ENCODE data around the gene TARDBP.
"Not testable (repeated sequence)": the region's sequence is repeated elsewhere in the genome, so short reads cannot be mapped to it uniquely, and the experiment has no call there.

TARDBP gene

DNA sequence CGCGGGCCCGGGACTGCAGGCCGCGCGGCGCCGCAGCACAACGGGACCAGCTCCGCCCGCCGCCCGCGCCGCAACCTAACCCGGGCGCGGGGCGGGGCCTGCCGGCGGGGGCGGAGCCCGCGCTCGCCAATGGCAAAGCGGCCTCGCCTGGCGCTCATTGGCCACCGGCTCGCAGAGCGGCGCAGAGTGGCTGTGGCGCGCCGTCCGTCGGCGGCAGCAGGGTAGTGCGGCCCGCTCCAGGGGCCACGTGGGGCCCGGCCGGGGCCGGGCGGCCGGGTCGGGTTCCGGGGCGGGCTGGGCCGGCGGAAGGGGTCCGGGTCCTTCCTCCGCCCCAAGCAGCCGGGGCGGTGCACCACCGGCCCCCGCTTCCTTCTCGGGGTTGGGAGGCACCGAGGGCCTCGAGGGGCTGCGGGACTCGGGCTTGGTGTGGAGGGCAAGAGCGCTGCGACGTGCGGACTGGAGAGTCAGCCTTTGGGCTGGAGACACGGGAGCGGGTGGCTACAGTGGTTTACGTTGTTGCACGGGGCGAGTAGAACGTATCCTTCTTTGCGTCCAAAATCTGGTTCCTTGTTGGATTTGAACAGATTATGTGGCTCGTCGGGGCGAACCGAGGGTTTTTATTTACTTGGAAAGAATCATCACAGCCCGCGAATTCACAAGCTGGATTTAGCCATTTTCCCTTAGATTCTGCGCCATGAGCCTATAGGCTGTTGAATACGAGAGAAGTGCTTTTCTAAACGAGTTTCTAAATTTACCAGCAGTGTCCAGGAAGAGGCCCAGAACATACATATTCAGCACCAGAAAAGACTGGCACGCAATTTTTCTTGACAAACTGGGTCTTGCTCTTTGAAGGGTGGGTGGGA lies 47.7 kb downstream of the TARDBP start, which contains the start of gene SRM:
SRM (minus strand) TSS at position 51 of the 863 bp plus-strand sequence. CDS start 75 bp downstream, outside the sequence.
- peak; percentile 89 for DNase-seq (ENCODE audit: low read depth)

DNA sequence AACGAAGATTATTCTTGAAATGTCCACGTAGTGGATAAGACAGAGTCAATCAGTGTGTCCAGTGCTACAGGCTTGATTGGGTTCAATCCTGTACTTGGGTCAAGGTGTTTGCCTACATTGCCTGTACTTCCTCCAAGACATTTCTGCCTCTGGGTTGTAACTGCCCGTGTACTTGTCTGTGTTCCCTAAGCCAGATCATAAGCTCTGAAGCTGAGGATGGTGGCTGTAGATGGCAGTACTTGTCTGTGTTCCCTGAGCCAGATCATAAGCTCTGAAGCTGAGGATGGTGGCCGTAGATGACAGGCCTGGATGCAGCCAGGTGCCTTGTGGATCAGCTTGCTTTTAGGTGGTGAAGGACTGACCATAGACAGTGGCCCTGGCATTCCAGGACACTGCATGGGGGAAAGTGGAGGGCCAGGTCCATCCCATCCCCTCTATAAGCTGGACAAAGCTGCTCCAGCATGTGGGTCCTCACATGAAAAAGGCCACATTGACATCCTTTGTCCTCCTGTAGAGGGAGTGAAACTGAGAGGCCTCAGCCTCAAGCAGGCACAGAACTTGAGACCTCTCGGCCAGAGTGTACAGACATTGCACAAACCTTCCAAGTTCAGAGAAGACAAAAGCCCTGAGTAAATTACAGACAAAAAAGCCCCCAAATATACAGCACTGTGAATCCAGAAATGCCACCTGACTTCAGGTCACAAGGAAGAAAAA lies 49.4 kb downstream of the TARDBP start:
- no peak for DNase-seq (ENCODE audit: low read depth)

DNA sequence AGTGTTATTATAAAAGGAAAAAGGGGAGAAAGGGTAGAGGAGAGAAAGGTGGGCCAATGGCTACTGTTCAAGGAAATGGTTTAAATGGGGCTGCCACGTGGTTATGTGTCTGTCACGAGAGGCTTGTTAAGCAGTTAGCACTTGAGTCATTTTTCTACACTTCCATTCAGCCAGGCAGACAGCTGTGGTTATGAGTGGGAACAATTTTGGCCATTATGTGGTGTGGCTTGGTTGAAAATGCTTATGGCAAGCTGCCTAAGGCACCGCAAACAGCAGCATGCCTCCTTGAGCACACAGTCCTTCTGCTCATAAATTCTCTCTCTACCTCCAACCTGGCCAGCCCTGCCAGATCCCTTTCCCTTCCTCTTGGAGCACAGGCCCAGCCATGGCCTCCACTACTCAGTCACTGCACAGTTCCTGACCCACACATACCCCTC lies 50.5 kb downstream of the TARDBP start:
- no peak for DNase-seq (ENCODE audit: low read depth)

DNA sequence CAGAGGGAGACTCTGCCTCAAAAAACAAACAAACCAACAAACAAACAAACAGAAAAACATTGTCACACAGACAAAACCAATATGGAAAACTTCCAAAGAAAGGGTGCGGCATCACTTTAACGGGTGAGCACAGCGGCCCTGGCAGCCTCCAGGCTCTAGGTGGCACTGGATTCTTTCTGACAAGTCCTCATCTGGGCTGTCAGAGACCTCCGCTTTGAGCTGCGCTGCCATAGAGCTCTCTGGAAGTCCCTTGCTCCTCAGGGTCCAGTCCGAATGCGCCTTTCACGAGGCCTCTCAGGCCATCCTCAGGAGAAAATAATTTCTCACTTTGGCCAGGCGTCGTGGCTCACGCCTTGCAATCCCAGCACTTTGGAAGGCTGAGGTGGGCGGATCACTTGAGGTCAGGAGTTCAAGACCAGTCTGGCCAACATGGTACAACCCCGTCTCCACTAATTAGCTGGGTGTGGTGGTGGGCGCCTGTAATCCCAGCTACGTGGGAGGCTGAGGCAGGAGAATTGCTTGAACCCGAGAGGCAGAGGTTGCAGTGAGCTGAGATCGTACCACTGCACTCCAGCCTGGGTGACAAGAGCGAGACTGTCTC lies 51.6 kb downstream of the TARDBP start:
- DNase-seq (ENCODE audit: low read depth), result not testable (repeated sequence)

DNA sequence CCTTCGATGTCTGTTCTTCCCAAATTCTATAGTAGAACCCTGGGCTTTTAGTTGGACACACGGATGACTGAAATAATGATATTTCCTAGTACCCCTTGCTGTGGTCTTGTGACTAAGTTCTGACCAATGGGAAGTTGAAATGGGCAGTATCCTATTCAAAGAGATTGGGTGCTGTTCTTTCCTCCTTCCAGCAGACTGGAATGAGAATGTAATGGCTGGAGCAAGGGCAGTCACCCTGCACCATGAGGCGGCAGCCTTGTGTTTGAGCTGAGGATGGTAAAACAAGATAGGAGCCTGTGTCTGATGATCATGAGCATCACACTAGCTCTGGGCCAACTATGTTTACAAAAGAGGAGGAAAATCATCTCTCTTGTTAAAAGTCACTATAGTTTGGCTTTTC lies 52.5 kb downstream of the TARDBP start:
- no peak for DNase-seq (ENCODE audit: low read depth)

DNA sequence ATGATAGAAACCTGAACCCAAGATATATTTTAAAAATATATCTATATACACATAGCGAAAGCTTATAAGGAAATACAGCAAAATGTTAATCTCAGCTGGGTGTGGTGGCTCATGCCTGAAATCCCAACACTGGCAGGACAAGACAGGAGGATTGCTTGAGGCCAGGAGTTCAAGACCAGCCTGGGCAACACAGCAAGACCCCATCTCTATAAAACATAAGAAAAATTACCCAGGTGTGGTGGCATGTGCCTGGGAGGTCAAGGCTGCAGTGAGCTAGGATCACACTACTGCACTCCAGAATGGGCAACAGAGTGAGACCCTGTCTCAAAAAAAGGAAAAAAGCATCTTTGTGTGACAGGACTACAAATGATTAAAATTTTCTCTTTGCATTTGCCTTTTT lies 53.3 kb downstream of the TARDBP start:
- DNase-seq (ENCODE audit: low read depth), result no peak

DNA sequence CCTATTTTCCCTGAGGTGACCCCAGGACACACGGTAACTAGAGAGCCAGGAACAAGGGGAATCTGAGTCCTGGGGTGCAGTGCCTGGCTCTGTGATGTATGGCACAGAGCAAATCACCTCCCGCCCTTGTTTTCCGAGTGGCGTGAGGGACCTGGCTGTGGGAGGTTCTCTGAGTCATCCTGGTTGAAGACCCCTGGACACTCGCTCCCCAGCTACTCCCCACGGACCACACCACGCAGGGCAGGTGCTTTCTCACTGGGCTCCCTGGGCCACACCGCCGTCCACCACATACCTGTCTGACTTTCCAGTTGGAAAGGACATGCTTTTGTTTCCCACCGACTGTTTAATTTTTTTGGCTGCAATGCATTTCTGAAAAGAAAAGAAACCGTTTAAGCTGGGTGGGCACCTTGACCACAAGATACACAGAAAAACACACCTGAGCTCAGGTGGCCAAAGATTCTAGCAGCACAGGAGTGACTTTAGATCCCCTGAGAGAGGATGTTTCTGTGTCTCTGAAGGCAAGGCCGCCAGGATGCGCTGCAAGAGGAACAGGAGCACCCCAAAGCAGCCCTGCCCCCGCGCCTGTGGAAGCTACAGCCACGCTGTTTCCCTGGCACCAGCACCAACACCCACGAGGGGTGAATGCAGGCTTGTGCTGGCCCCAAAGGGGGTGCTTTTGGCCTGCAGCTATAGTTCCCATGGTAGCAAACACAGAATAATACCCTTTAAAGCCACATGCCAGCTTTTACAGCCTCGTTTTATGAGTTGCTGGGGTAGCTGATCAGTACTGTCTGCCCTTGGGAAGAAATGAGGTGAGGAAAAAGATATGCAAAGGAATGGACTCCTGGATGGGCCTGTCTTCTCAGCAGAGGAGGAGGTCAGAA lies 55.5 kb downstream of the TARDBP start:
- DNase-seq (ENCODE audit: low read depth), result no peak

DNA sequence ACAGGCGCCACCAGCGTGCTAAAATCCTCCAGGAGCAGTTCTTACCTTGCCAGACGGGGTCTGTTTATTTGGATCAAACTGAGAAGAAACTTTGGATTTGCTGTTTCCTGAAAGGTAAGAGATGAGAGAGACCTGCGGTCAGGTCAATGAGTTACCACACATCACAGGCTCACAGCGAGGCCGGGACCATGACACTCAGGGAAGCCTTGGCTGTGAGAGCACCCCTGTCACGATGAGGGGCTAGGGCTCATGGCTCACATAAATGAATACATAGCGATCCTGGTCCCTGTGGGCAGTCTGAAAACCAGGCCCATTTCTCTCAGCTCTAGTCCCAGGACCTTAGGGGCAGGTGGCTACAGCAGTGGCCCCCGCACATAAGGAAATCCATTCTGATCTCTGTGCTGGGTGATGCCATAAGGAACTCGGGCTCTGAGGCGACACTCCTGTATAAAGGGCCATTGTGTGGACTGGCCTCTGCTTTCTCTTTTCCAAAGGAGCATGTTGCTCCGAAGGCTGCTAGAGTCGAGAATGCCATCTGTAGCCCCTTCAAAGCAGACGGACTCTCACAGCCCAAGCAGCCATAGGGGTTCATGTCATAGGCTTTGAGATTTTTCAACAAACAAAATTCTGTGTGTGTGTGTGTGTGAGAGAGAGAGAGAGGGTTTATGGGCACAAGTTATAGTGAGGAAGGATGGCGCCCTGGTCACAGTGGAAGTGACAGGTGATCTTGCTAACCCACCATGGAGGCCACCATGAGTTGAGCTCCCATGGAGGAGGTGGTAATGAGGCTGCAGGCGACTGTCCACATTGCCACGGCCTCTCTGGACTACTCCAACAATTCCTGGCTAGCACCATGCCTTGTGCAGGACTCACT lies 56.4 kb downstream of the TARDBP start:
- DNase-seq (ENCODE audit: low read depth), result no peak

DNA sequence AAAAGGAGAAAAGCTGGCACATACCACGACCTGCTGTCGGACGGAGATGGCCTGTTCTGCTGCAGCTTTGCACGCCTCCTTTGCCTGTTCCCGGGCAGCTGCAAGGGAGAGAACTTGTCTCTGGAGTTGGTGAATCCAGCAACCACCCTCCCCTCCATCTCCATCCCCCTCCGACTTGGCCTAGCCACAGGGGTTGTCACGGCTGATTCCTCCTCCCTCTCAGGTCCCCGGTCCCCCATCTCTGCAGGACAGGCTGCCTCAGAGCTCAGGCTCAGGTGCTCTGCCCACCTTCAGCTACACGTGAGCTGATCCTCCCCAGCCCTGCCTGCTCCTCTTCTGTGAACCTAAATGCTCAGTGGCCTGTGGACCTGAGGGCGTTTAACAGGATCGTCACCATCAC lies 58.4 kb downstream of the TARDBP start:
- no peak for DNase-seq (ENCODE audit: low read depth)

DNA sequence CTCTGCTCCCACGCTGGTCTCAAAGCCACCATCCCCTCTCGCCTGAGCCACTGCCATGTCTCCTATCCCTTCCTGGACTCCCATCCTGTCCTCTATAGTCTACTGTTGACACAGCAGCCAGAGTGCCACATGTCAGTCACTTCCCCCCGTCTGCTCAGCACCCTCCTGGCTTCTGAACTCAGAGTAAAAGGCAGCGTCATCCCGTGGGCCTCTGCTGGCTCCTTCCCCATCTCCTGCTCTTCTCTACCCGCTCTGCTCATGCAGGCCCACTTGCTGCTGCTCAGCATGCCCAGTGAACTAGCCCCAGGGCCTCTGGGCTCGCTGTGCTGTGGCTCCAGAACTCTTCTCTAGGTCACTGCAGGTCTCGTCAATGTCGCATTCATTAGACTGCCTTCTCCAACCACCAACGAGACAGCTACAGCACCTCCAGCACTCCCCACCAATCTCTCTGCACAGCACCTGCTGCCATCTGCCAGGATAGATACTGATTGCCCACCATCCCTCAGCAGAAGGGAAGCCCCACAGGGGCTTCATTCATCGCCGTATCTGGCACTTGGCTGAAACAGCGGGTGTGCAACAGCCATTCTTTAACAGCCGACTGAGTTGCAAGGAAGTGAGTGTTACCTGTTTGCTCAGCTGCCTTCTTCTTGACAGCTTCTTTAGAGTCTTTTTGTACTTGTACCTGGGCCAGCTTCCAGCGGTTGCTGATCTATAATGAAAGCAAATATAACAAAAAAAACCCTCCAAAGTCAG lies 59.2 kb downstream of the TARDBP start:
- DNase-seq (ENCODE audit: low read depth), result no peak

DNA sequence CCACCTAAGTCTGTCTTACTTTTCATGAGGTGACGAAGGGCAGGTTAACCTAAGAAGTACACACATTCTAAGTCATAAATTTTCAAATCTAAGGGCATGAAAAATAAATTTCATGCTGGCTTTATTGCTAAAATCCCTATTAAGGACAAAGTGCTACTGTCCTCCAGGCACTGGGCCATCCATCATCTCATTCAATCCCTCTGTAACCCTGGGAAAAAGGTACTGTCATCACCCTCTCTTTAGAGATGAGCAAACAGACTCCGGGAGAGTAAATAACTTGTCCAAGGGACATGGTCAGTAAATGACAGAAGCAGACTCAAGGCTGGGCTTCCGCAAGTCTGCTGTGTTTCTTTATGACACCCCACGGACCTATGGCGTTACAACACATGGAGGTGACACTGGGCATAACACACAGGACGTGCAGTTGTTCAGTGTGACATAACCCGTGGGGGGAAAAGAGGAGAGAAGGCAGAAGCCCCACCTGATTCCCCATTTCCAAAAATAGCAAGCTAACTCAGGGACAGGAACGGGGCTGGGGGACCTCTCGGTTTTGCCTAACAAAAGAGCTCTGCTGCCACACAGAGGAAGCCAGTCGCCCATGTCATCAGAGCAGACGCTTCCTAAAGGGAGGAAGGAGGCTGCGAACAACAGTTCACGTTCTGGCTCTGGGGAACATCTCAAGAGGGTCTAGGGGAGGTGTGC lies 59.9 kb downstream of the TARDBP start:
- DNase-seq (ENCODE audit: low read depth), result no peak

DNA sequence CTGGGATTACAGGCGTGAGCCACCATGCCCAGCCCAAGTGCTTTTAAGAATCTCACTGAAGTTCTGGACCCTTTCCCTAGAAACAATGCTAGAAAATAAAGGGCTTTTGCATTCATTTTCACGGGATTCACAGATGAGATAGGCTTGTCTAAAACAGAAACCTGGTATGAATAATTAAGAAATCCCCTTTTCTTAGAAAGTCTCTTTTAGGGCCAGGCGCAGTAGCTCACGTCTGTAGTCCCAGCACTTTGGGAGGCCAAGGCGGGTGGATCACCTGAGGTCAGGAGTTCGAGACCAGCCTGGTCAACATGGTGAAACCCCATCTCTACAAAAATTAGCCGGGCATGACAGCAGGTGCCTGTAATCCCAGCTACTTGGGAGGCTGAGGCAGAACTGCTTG lies 60.9 kb downstream of the TARDBP start:
- DNase-seq (ENCODE audit: low read depth), result not testable (repeated sequence)
